HEK293 (cell line): Measurements from ENCODE around the gene CACNA1F.

Experiments
- CTCF ChIA-PET: fragments of 350-600 bp; formaldehyde crosslinking; extraction: SDS; loops from one replicate; lab custom pipeline; 2021; ENCODE audit warnings: antibody characterized with exemption; lab: Yijun Ruan, JAX
- POLR2A ChIA-PET: fragments of 300-600 bp; formaldehyde crosslinking; extraction: SDS; loops from one replicate; lab custom pipeline; 2020; ENCODE audit warnings: antibody characterized with exemption, inconsistent platforms; lab: Yijun Ruan, JAX
- H3K27ac ChIP-seq: fragments of 200-500 bp; sonication (Bioruptor generic); 2 replicates; pipeline ENCODE4 v1.5.1; 2014; ENCODE audit warnings: low read depth, low read length, control low read depth, inconsistent platforms; ENCODE audit errors: extremely low read depth
- H3K36me3 ChIP-seq, 2 experiments: fragments of 200-500 bp in 1 of 2; sonication (Bioruptor generic) in 1 of 2; 1 replicate in 1 of 2; 2 replicates in 1 of 2; pipeline ENCODE4 v1.5.1; 2014 to 2017; ENCODE audit warnings: inconsistent platforms in 2 of 2, low read length in 2 of 2; ENCODE audit not compliant: control insufficient read depth in 2 of 2, insufficient read depth in 1 of 2
- H3K4me1 ChIP-seq: fragments of 200-500 bp; sonication (Bioruptor generic); 2 replicates; pipeline ENCODE4 v1.5.1; 2014; ENCODE audit warnings: mild to moderate bottlenecking, low read length, inconsistent platforms; ENCODE audit not compliant: control insufficient read depth, insufficient read depth
- H3K4me3 ChIP-seq: 2 replicates; pipeline ENCODE4 v1.5.1; 2011; ENCODE audit warnings: low read depth, mild to moderate bottlenecking, control low read depth, low read length, moderate library complexity
- H3K9me3 ChIP-seq: fragments of 200-500 bp; sonication (Bioruptor generic); 2 replicates; pipeline ENCODE4 v1.5.1; 2014; ENCODE audit warnings: low read depth, low read length, inconsistent platforms; ENCODE audit not compliant: control insufficient read depth, insufficient read depth
- EGR2 ChIP-seq: fragments of 450-650 bp; formaldehyde crosslinking; IDR thresholded peaks from 2 replicates; pipeline ENCODE4 v1.5.1; 2016; ENCODE audit warnings: low read depth, missing biosample characterization, missing genetic modification characterization
- HOXD13 ChIP-seq: sonication (generic); formaldehyde crosslinking; IDR thresholded peaks from 2 replicates; pipeline ENCODE4 v1.8.0; 2022; ENCODE audit warnings: missing genetic modification reagents, borderline replicate concordance
- KLF1 ChIP-seq: fragments of 450-650 bp; formaldehyde crosslinking; IDR thresholded peaks from 2 replicates; pipeline ENCODE4 v1.5.1; 2016; ENCODE audit warnings: missing biosample characterization, missing genetic modification characterization
- KLF7 ChIP-seq: fragments of 450-650 bp; formaldehyde crosslinking; IDR thresholded peaks from 2 replicates; pipeline ENCODE4 v1.5.1; 2016; ENCODE audit warnings: missing biosample characterization, missing genetic modification characterization, borderline replicate concordance
- KLF8 ChIP-seq: fragments of 450-650 bp; formaldehyde crosslinking; IDR thresholded peaks from 2 replicates; pipeline ENCODE4 v1.5.1; 2016; ENCODE audit warnings: missing biosample characterization, missing genetic modification characterization
- KLF9 ChIP-seq: fragments of 450-650 bp; formaldehyde crosslinking; IDR thresholded peaks from 2 replicates; pipeline ENCODE4 v1.5.1; 2016; ENCODE audit warnings: missing biosample characterization, missing genetic modification characterization, low read depth
- SP2 ChIP-seq: fragments of 450-650 bp; formaldehyde crosslinking; IDR thresholded peaks from 2 replicates; pipeline ENCODE4 v1.5.1; 2016; ENCODE audit warnings: missing biosample characterization, missing genetic modification characterization
- SP3 ChIP-seq: fragments of 450-650 bp; formaldehyde crosslinking; IDR thresholded peaks from 2 replicates; pipeline ENCODE4 v1.5.1; 2016; ENCODE audit warnings: missing biosample characterization, missing genetic modification characterization
- ZBTB17 ChIP-seq: fragments of 450-650 bp; formaldehyde crosslinking; IDR thresholded peaks from 2 replicates; pipeline ENCODE4 v1.5.1; 2016; ENCODE audit warnings: missing biosample characterization, missing genetic modification characterization
- ZBTB21 ChIP-seq: fragments of 450-650 bp; formaldehyde crosslinking; IDR thresholded peaks from 2 replicates; pipeline ENCODE4 v1.5.1; 2017; ENCODE audit warnings: missing biosample characterization, missing genetic modification characterization
- ZIC2 ChIP-seq: fragments of 450-650 bp; formaldehyde crosslinking; IDR thresholded peaks from 2 replicates; pipeline ENCODE4 v1.5.1; 2016; ENCODE audit warnings: missing biosample characterization, missing genetic modification characterization
- ZNF10 ChIP-seq: fragments of 450-650 bp; formaldehyde crosslinking; IDR thresholded peaks from 2 replicates; pipeline ENCODE4 v1.5.1; 2017; ENCODE audit warnings: missing biosample characterization, missing genetic modification characterization
- ZNF121 ChIP-seq: fragments of 450-650 bp; formaldehyde crosslinking; IDR thresholded peaks from 2 replicates; pipeline ENCODE4 v1.5.1; 2016; ENCODE audit warnings: missing biosample characterization, missing genetic modification characterization
- ZNF140 ChIP-seq: fragments of 450-650 bp; formaldehyde crosslinking; IDR thresholded peaks from 2 replicates; pipeline ENCODE4 v1.5.1; 2016; ENCODE audit warnings: missing biosample characterization, missing genetic modification characterization
- ZNF37A ChIP-seq: fragments of 450-650 bp; IDR thresholded peaks from 2 replicates; pipeline ENCODE4 v1.5.1; 2018; ENCODE audit warnings: missing biosample characterization, missing genetic modification characterization
- ZNF416 ChIP-seq: fragments of 450-650 bp; formaldehyde crosslinking; IDR thresholded peaks from 2 replicates; pipeline ENCODE4 v1.5.1; 2016; ENCODE audit warnings: missing biosample characterization, missing genetic modification characterization
- ZNF423 ChIP-seq: fragments of 450-650 bp; formaldehyde crosslinking; IDR thresholded peaks from 2 replicates; pipeline ENCODE4 v1.5.1; 2016; ENCODE audit warnings: missing biosample characterization, missing genetic modification characterization
- ZNF501 ChIP-seq: fragments of 450-650 bp; formaldehyde crosslinking; IDR thresholded peaks from 2 replicates; pipeline ENCODE4 v1.5.1; 2016; ENCODE audit warnings: missing biosample characterization, missing genetic modification characterization
- ZNF768 ChIP-seq: fragments of 450-650 bp; formaldehyde crosslinking; IDR thresholded peaks from 2 replicates; pipeline ENCODE4 v1.5.1; 2018; ENCODE audit warnings: missing biosample characterization, mild to moderate bottlenecking, missing genetic modification characterization
- ZNF791 ChIP-seq: fragments of 450-650 bp; formaldehyde crosslinking; IDR thresholded peaks from 2 replicates; pipeline ENCODE4 v1.5.1; 2016; ENCODE audit warnings: missing biosample characterization, missing genetic modification characterization
- TF ChIP-seq, protein P1 (sequence below): fragments of 450-650 bp; formaldehyde crosslinking; IDR thresholded peaks from 2 replicates; pipeline ENCODE4 v1.5.1; 2016; ENCODE audit warnings: missing biosample characterization, missing genetic modification characterization
- TF ChIP-seq, protein P2 (sequence below): fragments of 450-650 bp; formaldehyde crosslinking; IDR thresholded peaks from 2 replicates; pipeline ENCODE4 v1.5.1; 2016; ENCODE audit warnings: missing biosample characterization, missing genetic modification characterization
- TF ChIP-seq, protein P3 (sequence below): sonication (generic); formaldehyde crosslinking; IDR thresholded peaks from 2 replicates; pipeline ENCODE4 v1.8.1; 2022; ENCODE audit warnings: mild to moderate bottlenecking, moderate library complexity, missing genetic modification reagents

CACNA1F gene

DNA sequence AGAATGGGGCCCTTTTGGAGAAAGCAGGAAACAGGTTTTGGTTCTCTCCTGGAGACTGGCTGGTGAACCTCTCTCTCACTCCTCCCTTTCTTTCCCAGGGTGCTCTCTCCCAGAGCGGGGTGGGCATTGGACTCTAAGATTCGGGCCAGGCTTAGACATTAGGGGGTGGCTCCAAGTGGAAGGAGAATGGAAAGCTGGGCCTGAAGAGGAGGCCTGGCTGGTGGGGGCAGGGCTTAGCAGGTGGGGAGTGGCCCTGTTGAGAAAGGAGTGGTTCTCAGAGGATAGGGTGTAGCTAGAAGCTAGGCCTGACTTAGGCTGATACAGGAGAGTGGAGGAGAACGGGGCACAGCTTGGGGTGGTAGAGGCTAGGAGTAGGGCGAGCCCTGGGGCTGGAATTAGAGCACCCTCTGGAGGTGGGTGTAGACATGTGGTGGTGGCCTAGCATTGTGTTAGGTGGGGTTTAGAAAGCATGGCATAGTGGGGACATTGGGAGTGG, 55.8 kb downstream of the CACNA1F start (continued):
- TF ChIP-seq ZNF791 (tag by site-specific recombination) (no peak), ZIC2 (tag by site-specific recombination) (peak; percentile 73), ZBTB21 (tag by site-specific recombination) (no peak), ZNF423 (tag by site-specific recombination) (no peak), KLF1 (tag by site-specific recombination) (peak; percentile 79), ZNF768 (no peak), ZNF501 (no peak)
- TF ChIP-seq, protein P1, sequence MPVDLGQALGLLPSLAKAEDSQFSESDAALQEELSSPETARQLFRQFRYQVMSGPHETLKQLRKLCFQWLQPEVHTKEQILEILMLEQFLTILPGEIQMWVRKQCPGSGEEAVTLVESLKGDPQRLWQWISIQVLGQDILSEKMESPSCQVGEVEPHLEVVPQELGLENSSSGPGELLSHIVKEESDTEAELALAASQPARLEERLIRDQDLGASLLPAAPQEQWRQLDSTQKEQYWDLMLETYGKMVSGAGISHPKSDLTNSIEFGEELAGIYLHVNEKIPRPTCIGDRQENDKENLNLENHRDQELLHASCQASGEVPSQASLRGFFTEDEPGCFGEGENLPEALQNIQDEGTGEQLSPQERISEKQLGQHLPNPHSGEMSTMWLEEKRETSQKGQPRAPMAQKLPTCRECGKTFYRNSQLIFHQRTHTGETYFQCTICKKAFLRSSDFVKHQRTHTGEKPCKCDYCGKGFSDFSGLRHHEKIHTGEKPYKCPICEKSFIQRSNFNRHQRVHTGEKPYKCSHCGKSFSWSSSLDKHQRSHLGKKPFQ (tag by site-specific recombination) = no peak
- TF ChIP-seq, protein P2, sequence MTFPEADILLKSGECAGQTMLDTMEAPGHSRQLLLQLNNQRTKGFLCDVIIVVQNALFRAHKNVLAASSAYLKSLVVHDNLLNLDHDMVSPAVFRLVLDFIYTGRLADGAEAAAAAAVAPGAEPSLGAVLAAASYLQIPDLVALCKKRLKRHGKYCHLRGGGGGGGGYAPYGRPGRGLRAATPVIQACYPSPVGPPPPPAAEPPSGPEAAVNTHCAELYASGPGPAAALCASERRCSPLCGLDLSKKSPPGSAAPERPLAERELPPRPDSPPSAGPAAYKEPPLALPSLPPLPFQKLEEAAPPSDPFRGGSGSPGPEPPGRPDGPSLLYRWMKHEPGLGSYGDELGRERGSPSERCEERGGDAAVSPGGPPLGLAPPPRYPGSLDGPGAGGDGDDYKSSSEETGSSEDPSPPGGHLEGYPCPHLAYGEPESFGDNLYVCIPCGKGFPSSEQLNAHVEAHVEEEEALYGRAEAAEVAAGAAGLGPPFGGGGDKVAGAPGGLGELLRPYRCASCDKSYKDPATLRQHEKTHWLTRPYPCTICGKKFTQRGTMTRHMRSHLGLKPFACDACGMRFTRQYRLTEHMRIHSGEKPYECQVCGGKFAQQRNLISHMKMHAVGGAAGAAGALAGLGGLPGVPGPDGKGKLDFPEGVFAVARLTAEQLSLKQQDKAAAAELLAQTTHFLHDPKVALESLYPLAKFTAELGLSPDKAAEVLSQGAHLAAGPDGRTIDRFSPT (tag by site-specific recombination) = no peak

DNA sequence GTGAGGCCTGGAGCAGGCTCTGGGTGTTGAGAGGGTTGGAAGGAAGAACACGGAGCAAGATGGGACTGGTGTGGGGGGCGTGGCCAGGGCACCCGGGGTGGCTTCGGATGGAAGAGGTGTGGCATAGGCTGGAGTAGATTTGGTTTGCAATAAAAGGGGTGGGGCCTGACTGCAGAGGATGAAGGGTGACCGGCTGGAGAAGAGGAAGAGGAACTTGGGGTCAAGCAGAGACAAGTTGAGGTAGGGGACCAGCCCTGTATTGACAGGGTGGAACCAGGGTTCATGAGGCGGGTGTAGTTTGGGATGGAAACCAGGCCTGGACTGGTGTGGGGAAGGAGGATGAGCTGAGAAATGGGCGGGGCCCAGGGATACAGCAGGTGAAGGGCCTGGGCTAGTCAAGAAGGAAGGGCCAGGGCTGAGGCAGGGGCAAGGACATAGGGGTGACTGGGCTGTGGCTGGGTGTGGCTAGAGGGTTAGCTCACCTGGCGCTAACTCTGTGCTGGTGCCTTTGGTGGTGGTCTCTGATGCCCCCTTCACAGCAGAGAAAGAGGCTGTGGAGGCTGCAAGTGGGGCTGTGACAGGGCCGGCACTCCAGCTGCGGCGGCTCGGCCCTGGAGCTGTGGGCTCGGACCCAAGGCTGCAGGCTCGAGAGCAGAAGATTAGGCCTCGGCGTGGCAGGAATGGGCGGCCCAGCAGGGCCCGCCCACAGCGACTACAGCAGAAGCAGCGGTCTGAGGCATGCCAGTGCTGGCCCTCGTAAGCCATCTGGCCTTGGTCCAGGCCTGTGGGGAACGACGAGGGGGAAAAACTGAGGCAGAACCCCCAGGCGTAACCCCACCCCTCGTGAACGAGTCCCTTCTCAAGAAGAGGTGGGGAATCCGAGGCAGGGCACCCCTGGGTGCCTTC, 56.5 kb downstream of the CACNA1F start:
- peaks cover 11 to 46% of the 10 kb centered on the region in 2 experiments; a peak in 2 of 3 replicates for H3K36me3 ChIP-seq
- TF ChIP-seq KLF8 (tag by site-specific recombination) = 0 out of 2 replicates have a peak, but pooled peaks have one; percentile 32
- TF ChIP-seq HOXD13 = 0 out of 2 replicates have a peak, but pooled peaks have one; percentile 17
- peak; percentile 31 for TF ChIP-seq SP2 (tag by site-specific recombination)
- peak; percentile 63 for TF ChIP-seq SP3 (tag by site-specific recombination)
- peak; percentile 98 for TF ChIP-seq ZNF10 (tag by site-specific recombination)
- TF ChIP-seq, protein P3, sequence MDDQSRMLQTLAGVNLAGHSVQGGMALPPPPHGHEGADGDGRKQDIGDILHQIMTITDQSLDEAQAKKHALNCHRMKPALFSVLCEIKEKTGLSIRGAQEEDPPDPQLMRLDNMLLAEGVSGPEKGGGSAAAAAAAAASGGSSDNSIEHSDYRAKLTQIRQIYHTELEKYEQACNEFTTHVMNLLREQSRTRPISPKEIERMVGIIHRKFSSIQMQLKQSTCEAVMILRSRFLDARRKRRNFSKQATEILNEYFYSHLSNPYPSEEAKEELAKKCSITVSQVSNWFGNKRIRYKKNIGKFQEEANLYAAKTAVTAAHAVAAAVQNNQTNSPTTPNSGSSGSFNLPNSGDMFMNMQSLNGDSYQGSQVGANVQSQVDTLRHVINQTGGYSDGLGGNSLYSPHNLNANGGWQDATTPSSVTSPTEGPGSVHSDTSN (CRISPR knock-in tag) = 0 out of 2 replicates have a peak, but pooled peaks have one; percentile 44
- 0 out of 2 replicates have a peak, but pooled peaks have one; percentile 31 for TF ChIP-seq ZBTB17 (tag by site-specific recombination)
- TF ChIP-seq ZNF140 = no peak
- TF ChIP-seq ZNF37A = no peak
- peak; percentile 80 for TF ChIP-seq ZNF423 (tag by site-specific recombination)
- peak; percentile 81; the same call in 1 of the 2 replicates for TF ChIP-seq KLF7
- TF ChIP-seq KLF9 (tag by site-specific recombination) = peak; percentile 88
- TF ChIP-seq KLF1 (tag by site-specific recombination) = peak; percentile 99
- TF ChIP-seq ZNF416 (tag by site-specific recombination) = no peak
- 0 out of 2 replicates have a peak, but pooled peaks have one; percentile 10 for TF ChIP-seq EGR2 (tag by site-specific recombination)
- TF ChIP-seq ZNF121 = no peak
- no peak overlapping the region for H3K27ac ChIP-seq
- no peaks in the 10 kb centered on the region for H3K9me3 ChIP-seq
- ChIA-PET CTCF (interaction anchor here (0.5 to 1.2 kb wide), 2 partner anchors 8 to 342 kb away, joined by 3 read pairs; no protein-coding TSS in a partner anchor), POLR2A (interaction anchor here (0.5 to 2.8 kb wide), 3 partner anchors 8 to 76 kb away, joined by 3 to 11 read pairs (median 6); no protein-coding TSS in a partner anchor)
- H3K4me3 ChIP-seq = no peak overlapping the region
- no peaks in the 10 kb centered on the region for H3K4me1 ChIP-seq
